ENCODE measurements around the gene ORMDL3. TPM values are rescaled to one million over a fixed set of nuclear protein-coding genes. Genes with fewer than 3 reads are reported as not detected.

Gene ORMDL3
- total and polyA plus RNA-seq, 10 of the 15 experiments (the other 5 are each of a cell fraction or from before 2014, with no cell fraction given) = 8.8 to 98.1 (median 49.9) TPM

- TF ChIP-seq PAX5 (IDR thresholded peaks at IDR 0.05; ENCODE audit: borderline replicate concordance, low read depth, low read length) (no peak), CREB1 (IDR thresholded peaks at IDR 0.05; ENCODE audit: low read depth) (0 out of 2 replicates have a peak, but pooled peaks have one; percentile 5), FOXM1 (IDR thresholded peaks at IDR 0.05; ENCODE audit: low read depth, low read length) (no peak), MLLT1 (IDR thresholded peaks at IDR 0.05) (no peak), ATF7 (IDR thresholded peaks at IDR 0.05; ENCODE audit: low read depth) (no peak), EGR1 (IDR thresholded peaks at IDR 0.05; ENCODE audit: borderline replicate concordance in 1 of 2, low read depth in 2 of 2, low read length in 2 of 2) (no peak), MYC (IDR thresholded peaks at IDR 0.05; ENCODE audit: insufficient read depth, insufficient read length, insufficient replicate concordance, low read length, severe bottlenecking) (no peak), SREBF1 (IDR thresholded peaks at IDR 0.05; ENCODE audit: low read length) (no peak), SUPT20H (IDR thresholded peaks at IDR 0.05; ENCODE audit: borderline replicate concordance, control insufficient read depth, low read depth, low read length) (no peak), PBX3 (IDR thresholded peaks at IDR 0.05; ENCODE audit: insufficient replicate concordance, low read depth, low read length) (no peak), JUNB (IDR thresholded peaks at IDR 0.05) (no peak), TCF3 (IDR thresholded peaks at IDR 0.05; ENCODE audit: borderline replicate concordance, insufficient read depth, low read depth, low read length) (no peak), RUNX3 (IDR thresholded peaks at IDR 0.05; ENCODE audit: low read length) (peak; percentile 66)
These were observed 757 bp downstream of the ORMDL3 start (continued) for GRCh38 chr17:39926588-39927100.

All from GM12878 (cell line).